GM23338 (cell line): ENCODE results near the gene KRT2. TPM values are rescaled to one million over a fixed set of nuclear protein-coding genes. Genes with fewer than 3 reads are reported as not detected.

Experiments
- ATAC-seq: fragments of 200-7000 bp; cut with Tn5 transposase; 3 replicates; pipeline ENCODE4 v1.9.1; 2020
- DNase-seq: peaks from one replicate; pipeline ENCODE4 v3.0.0-alpha.2; 2015; ENCODE audit warnings: low spot score
- H2AFZ ChIP-seq: fragments of 200-600 bp; sonication (generic); 2 replicates; pipeline ENCODE4 v1.8.0; 2016; ENCODE audit warnings: antibody characterized with exemption, mild to moderate bottlenecking, moderate library complexity
- H3F3A ChIP-seq: fragments of 200-600 bp; sonication (generic); replicated peaks from 2 replicates; pipeline ENCODE4 v1.8.0; 2017; ENCODE audit warnings: antibody characterized with exemption, mixed run types, low read depth
- H3K27ac ChIP-seq: fragments of 200-600 bp; sonication (generic); 2 replicates; pipeline ENCODE4 v1.6.1; 2016; ENCODE audit warnings: low read depth
- H3K27me3 ChIP-seq: fragments of 200-600 bp; sonication (generic); 2 replicates; pipeline ENCODE4 v1.8.0; 2016; ENCODE audit warnings: mild to moderate bottlenecking, mixed run types, moderate library complexity; ENCODE audit not compliant: insufficient read depth
- H3K36me3 ChIP-seq: fragments of 200-600 bp; sonication (generic); 2 replicates; pipeline ENCODE4 v1.8.0; 2016; ENCODE audit warnings: mild to moderate bottlenecking; ENCODE audit not compliant: insufficient read depth
- H3K4me1 ChIP-seq: fragments of 200-600 bp; sonication (generic); 2 replicates; pipeline ENCODE4 v1.8.0; 2016; ENCODE audit warnings: mild to moderate bottlenecking, moderate library complexity; ENCODE audit not compliant: insufficient read depth
- H3K4me2 ChIP-seq: fragments of 200-600 bp; sonication (generic); 2 replicates; pipeline ENCODE4 v1.7.1; 2017; ENCODE audit warnings: mixed run types
- H3K4me3 ChIP-seq: fragments of 200-600 bp; sonication (generic); 2 replicates; pipeline ENCODE4 v1.6.1; 2016; ENCODE audit warnings: mixed run types
- H3K79me2 ChIP-seq: fragments of 200-600 bp; sonication (generic); replicated peaks from 2 replicates; pipeline ENCODE4 v1.8.0; 2017; ENCODE audit warnings: mild to moderate bottlenecking; ENCODE audit not compliant: insufficient read depth
- H3K9me2 ChIP-seq: fragments of 200-600 bp; sonication (generic); 2 replicates; pipeline ENCODE4 v1.8.0; 2017; ENCODE audit not compliant: insufficient read depth
- H4K20me1 ChIP-seq: fragments of 200-600 bp; sonication (generic); replicated peaks from 2 replicates; pipeline ENCODE4 v1.8.0; 2017; ENCODE audit warnings: mild to moderate bottlenecking; ENCODE audit not compliant: insufficient read depth
- H3K27ac Mint-ChIP-seq: 2 replicates; pipeline ENCODE4 v1.8.0; 2020; ENCODE audit warnings: inconsistent platforms, mild to moderate bottlenecking, moderate library complexity, mixed read lengths
- H3K27me3 Mint-ChIP-seq: 3 replicates; pipeline ENCODE4 v1.8.0; 2022; ENCODE audit warnings: low read depth, mild to moderate bottlenecking, moderate library complexity, mixed read lengths, inconsistent platforms; ENCODE audit not compliant: insufficient read depth, poor library complexity
- H3K36me3 Mint-ChIP-seq: 3 replicates; pipeline ENCODE4 v1.8.0; 2021; ENCODE audit warnings: low read depth, mild to moderate bottlenecking, inconsistent platforms, moderate library complexity, mixed read lengths
- H3K4me1 Mint-ChIP-seq: 3 replicates; pipeline ENCODE4 v1.8.0; 2020; ENCODE audit warnings: mild to moderate bottlenecking, inconsistent platforms, mixed read lengths
- H3K4me3 Mint-ChIP-seq: 3 replicates; pipeline ENCODE4 v1.8.0; 2021; ENCODE audit warnings: moderate library complexity, mild to moderate bottlenecking, inconsistent platforms, mixed read lengths
- H3K9me3 Mint-ChIP-seq: 3 replicates; pipeline ENCODE4 v1.8.0; 2020; ENCODE audit warnings: moderate library complexity, mild to moderate bottlenecking, inconsistent platforms, mixed read lengths
- CREB1 ChIP-seq: fragments of 250-450 bp; sonication (Bioruptor Pico); IDR thresholded peaks from 2 replicates; pipeline ENCODE4 v1.5.0; 2020; ENCODE audit warnings: low read depth, mild to moderate bottlenecking, moderate library complexity
- ETS1 ChIP-seq: IDR thresholded peaks from 2 replicates; pipeline ENCODE4 v1.6.1; 2016; ENCODE audit warnings: antibody characterized with exemption
- EZH2 ChIP-seq: fragments of 200-600 bp; sonication (generic); IDR thresholded peaks from one replicate; pipeline ENCODE4 v1.8.0; 2017; ENCODE audit warnings: antibody characterized with exemption, mild to moderate bottlenecking, low read depth; ENCODE audit not compliant: unreplicated experiment
- EZH2phosphoT487 ChIP-seq: fragments of 200-600 bp; sonication (generic); IDR thresholded peaks from one replicate; pipeline ENCODE4 v1.8.1; 2018; ENCODE audit warnings: antibody characterized with exemption; ENCODE audit not compliant: unreplicated experiment
- NANOG ChIP-seq: IDR thresholded peaks from 2 replicates; pipeline ENCODE4 v1.6.1; 2016; ENCODE audit warnings: antibody characterized with exemption, borderline replicate concordance
- REST ChIP-seq: IDR thresholded peaks from one replicate; pipeline ENCODE4 v1.6.1; 2018; ENCODE audit warnings: antibody characterized with exemption; ENCODE audit not compliant: unreplicated experiment
- STAT1 ChIP-seq: IDR thresholded peaks from one replicate; pipeline ENCODE4 v1.6.1; 2016; ENCODE audit warnings: antibody characterized with exemption; ENCODE audit not compliant: unreplicated experiment
- ZNF114 ChIP-seq: fragments of 250-450 bp; sonication (Bioruptor Pico); IDR thresholded peaks from 2 replicates; pipeline ENCODE4 v1.5.0; 2020; ENCODE audit warnings: mild to moderate bottlenecking, moderate library complexity
- ZNF331 ChIP-seq: fragments of 250-450 bp; sonication (Bioruptor Pico); IDR thresholded peaks from 2 replicates; pipeline ENCODE4 v1.5.0; 2020; ENCODE audit warnings: low read depth, mild to moderate bottlenecking, moderate library complexity
- polyA plus RNA-seq: library from polyadenylated mRNA; unstranded; fragments of >200 nt; fragmentation: Nextera tagmentation; extraction: Ambion mirVana; gene quantifications from 2 replicates; pipeline ENCODE4 v1.2.1, GENCODE V29; 2016
- total RNA-seq: library from RNA; depleted of rRNA; stranded (reverse); fragments of >200 nt; shearing (Covaris generic); gene quantifications from 2 replicates; pipeline ENCODE4 v1.2.3, GENCODE V29; 2014

Gene KRT2
- total and polyA plus RNA-seq, 2 experiments from 2014 or later, result not detected

- Histone ChIP-seq H4K20me1 (no peaks in the 10 kb centered on the region), H3K9me2 (no peaks in the 10 kb centered on the region), H2AFZ (no peak overlapping the region), H3K27ac (no peak overlapping the region), H3K4me3 (no peak overlapping the region), H3K79me2 (no peaks in the 10 kb centered on the region), H3K4me1 (no peaks in the 10 kb centered on the region), H3F3A (no peaks in the 10 kb centered on the region), H3K4me2 (no peak overlapping the region), H3K36me3 (no peaks in the 10 kb centered on the region), H3K27me3 (no peaks in the 10 kb centered on the region)
- DNase-seq (no peak), ATAC-seq (no peak)
- peaks cover 5% of the 10 kb centered on the region for H3K27me3 Mint-ChIP-seq
- no peak overlapping the region for H3K4me3 Mint-ChIP-seq
- no peaks in the 10 kb centered on the region for H3K9me3 Mint-ChIP-seq
- no peaks in the 10 kb centered on the region for H3K36me3 Mint-ChIP-seq
- TF ChIP-seq NANOG (no peak), REST (no peak), ETS1 (no peak), STAT1 (no peak), ZNF331 (CRISPR knock-in tag) (no peak), CREB1 (CRISPR knock-in tag) (no peak), EZH2 (no peak)
- H3K27ac Mint-ChIP-seq, result no peak overlapping the region
- H3K4me1 Mint-ChIP-seq, result peaks cover 4% of the 10 kb centered on the region
Measured at GRCh38 chr12:52630599-52631200, 21.3 kb downstream of the KRT2 start.

GRCh38 chr12:52630008-52630500 lies 22.0 kb downstream of the KRT2 start:
- Histone ChIP-seq H3K36me3 (no peaks in the 10 kb centered on the region), H3K9me2 (no peaks in the 10 kb centered on the region), H3K27me3 (no peaks in the 10 kb centered on the region), H3F3A (no peaks in the 10 kb centered on the region), H4K20me1 (no peaks in the 10 kb centered on the region), H3K4me2 (no peak overlapping the region), H2AFZ (no peak overlapping the region), H3K27ac (no peak overlapping the region), H3K79me2 (no peaks in the 10 kb centered on the region), H3K4me3 (no peak overlapping the region), H3K4me1 (no peaks in the 10 kb centered on the region)
- H3K4me1 Mint-ChIP-seq, result peaks cover 4% of the 10 kb centered on the region
- no peaks in the 10 kb centered on the region for H3K36me3 Mint-ChIP-seq
- no peaks in the 10 kb centered on the region for H3K9me3 Mint-ChIP-seq
- H3K4me3 Mint-ChIP-seq, result no peak overlapping the region
- no peak for TF ChIP-seq REST
- no peak for TF ChIP-seq EZH2
- TF ChIP-seq ETS1, result no peak
- no peak for TF ChIP-seq CREB1 (CRISPR knock-in tag)
- no peak for TF ChIP-seq ZNF114 (CRISPR knock-in tag)
- TF ChIP-seq ZNF331 (CRISPR knock-in tag), result no peak
- TF ChIP-seq EZH2phosphoT487, result no peak
- H3K27ac Mint-ChIP-seq, result no peak overlapping the region
- DNase-seq, result no peak
- peaks cover 3% of the 10 kb centered on the region for H3K27me3 Mint-ChIP-seq
- no peak for ATAC-seq
